Endothelial cell of umbilical vein (primary cell): ENCODE measurements around the gene FRMD4A.

Experiments
- CTCF ChIP-seq, 2 donors: IDR thresholded peaks; 1 replicate in 1 of 2; 2 replicates in 1 of 2; pipeline ENCODE4 v1.5.1; 2011; ENCODE audit warnings: low read length in 2 of 2, mild to moderate bottlenecking in 2 of 2, moderate library complexity in 2 of 2, control low read depth in 1 of 2, inconsistent platforms in 1 of 2, low read depth in 1 of 2; ENCODE audit not compliant: insufficient read depth in 1 of 2; ENCODE audit errors: extremely low read depth in 1 of 2
- EZH2 ChIP-seq: IDR thresholded peaks from 2 replicates; pipeline ENCODE4 v1.6.1; 2012; ENCODE audit warnings: borderline replicate concordance, low read depth, mild to moderate bottlenecking, moderate library complexity, low read length, inconsistent platforms; ENCODE audit not compliant: severe bottlenecking
- FOS ChIP-seq: IDR thresholded peaks from 2 replicates; pipeline ENCODE4 v1.6.1; 2011; ENCODE audit warnings: mild to moderate bottlenecking, low read length, moderate library complexity, borderline replicate concordance; ENCODE audit not compliant: insufficient read depth
- GATA2 ChIP-seq: IDR thresholded peaks from 2 replicates; pipeline ENCODE4 v1.7.0; 2011; ENCODE audit warnings: low read depth, mild to moderate bottlenecking, moderate library complexity, mixed read lengths, low read length; ENCODE audit not compliant: insufficient read length, insufficient read depth
- JUN ChIP-seq: IDR thresholded peaks from 2 replicates; pipeline ENCODE4 v1.6.1; 2011; ENCODE audit warnings: borderline replicate concordance, low read depth; ENCODE audit not compliant: insufficient read length, insufficient read depth
- MYC ChIP-seq: IDR thresholded peaks from one replicate; pipeline ENCODE4 v1.6.1; 2011; ENCODE audit warnings: mild to moderate bottlenecking, low read depth, low read length
- POLR2A ChIP-seq: IDR thresholded peaks from 2 replicates; pipeline ENCODE4 v1.6.1; 2012; ENCODE audit warnings: low read depth, mild to moderate bottlenecking, control low read depth, low read length
- POLR2AphosphoS5 ChIP-seq: IDR thresholded peaks from 2 replicates; pipeline ENCODE4 v1.6.1; 2012; ENCODE audit warnings: low read depth, mild to moderate bottlenecking, control low read depth, low read length, moderate library complexity; ENCODE audit not compliant: insufficient read depth
- TF ChIP-seq, protein P1 (sequence below): IDR thresholded peaks from 2 replicates; pipeline ENCODE4 v1.6.1; 2011; ENCODE audit not compliant: insufficient read depth, insufficient read length

DNA sequence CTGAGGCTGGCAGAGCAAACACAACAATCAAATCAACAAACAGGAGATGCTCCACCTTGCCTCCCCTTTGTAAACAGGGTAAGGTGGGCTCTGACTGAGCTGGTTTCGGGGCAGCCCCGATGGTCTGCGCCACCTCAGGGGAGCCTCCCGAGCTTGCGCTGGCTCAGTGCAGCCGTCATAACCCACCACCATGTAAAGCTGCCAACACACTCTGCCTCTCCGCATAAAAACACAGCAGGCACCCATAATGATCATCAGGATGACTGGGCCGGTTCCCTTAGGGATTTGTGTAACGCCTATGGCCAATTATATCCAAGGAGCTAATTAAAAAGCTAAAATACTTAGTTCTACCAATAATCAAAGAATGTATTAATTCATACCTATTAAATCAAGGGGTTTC lies 619.4 kb downstream of the FRMD4A start:
- TF ChIP-seq CTCF (IDR thresholded peaks at IDR 0.05; ENCODE audit: extremely low read depth in 1 of 2, insufficient read depth in 1 of 2, low read depth in 1 of 2, low read length in 2 of 2) (no peak), POLR2A (no peak), EZH2 (no peak), POLR2AphosphoS5 (no peak), MYC (no peak), FOS (no peak), JUN (no peak), GATA2 (no peak)
- TF ChIP-seq, protein P1, sequence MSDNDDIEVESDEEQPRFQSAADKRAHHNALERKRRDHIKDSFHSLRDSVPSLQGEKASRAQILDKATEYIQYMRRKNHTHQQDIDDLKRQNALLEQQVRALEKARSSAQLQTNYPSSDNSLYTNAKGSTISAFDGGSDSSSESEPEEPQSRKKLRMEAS = no peak
